ACC112 (cell line): ENCODE results near the gene MYRF.

Source experiments
- H2AFZ ChIP-seq: fragments of 200-600 bp; sonication (generic); one replicate; pipeline ENCODE4 v1.6.0; 2017; ENCODE audit warnings: antibody characterized with exemption, low read length; ENCODE audit not compliant: unreplicated experiment
- H3K27ac ChIP-seq: fragments of 200-600 bp; sonication (generic); 2 replicates; pipeline ENCODE4 v1.5.1; 2014; ENCODE audit warnings: low read depth, mild to moderate bottlenecking, antibody characterized with exemption, low read length, moderate library complexity
- H3K27me3 ChIP-seq: fragments of 200-600 bp; sonication (generic); 2 replicates; pipeline ENCODE4 v1.6.1; 2014; ENCODE audit warnings: mild to moderate bottlenecking, antibody characterized with exemption, low read length, moderate library complexity, mixed read lengths; ENCODE audit not compliant: insufficient read depth
- H3K36me3 ChIP-seq: fragments of 200-600 bp; sonication (generic); 2 replicates; pipeline ENCODE4 v1.6.1; 2016; ENCODE audit warnings: mild to moderate bottlenecking, antibody characterized with exemption, low read length, moderate library complexity, mixed read lengths; ENCODE audit not compliant: insufficient read depth
- H3K4me1 ChIP-seq: fragments of 200-600 bp; sonication (generic); one replicate; pipeline ENCODE4 v1.6.1; 2016; ENCODE audit warnings: low read length, mixed read lengths; ENCODE audit not compliant: insufficient read depth, unreplicated experiment, control insufficient read depth
- H3K4me3 ChIP-seq: fragments of 200-600 bp; sonication (generic); 2 replicates; pipeline ENCODE4 v1.5.1; 2014; ENCODE audit warnings: mild to moderate bottlenecking, low read depth, low read length
- H3K79me2 ChIP-seq: fragments of 200-600 bp; sonication (generic); one replicate; pipeline ENCODE4 v1.6.0; 2016; ENCODE audit warnings: low read length; ENCODE audit not compliant: control insufficient read depth, unreplicated experiment, insufficient read depth

MYRF gene

DNA sequence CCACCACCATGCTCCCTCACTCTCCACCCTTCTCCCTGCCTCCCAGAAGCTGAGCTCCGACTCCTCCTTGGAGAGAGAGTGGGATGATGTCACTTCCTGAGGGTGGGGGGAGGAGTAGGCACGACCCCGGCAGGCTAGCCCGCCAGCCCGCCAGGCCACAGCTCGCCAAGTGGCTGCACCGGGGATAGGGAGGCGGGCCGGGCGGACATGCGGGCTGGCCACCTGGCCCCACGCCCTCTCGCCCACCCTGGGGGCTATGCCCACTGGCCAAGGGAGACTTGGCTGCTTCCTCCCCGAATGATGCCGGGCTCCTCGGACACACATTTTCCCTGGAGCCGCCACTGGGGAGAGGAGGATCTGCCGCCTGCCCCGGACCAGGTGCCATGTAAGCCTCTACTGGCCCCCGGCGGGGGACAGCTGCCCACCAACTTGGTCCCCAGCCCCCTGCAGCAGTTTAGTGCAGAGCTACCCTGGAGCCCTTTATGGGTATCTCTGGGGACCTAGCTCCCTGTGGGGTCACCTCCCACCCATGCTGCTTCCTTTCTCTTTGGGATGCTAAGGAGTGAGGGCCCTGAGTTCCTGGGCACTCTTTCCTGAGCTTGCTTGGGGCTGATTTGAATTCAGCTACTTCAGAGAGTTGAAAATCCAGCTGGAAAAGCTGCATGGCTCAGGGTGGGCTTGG is 33.7 kb upstream of the MYRF start:
- no peaks in the 10 kb centered on the region for H3K36me3 ChIP-seq
- no peaks in the 10 kb centered on the region for H3K79me2 ChIP-seq
- H3K27me3 ChIP-seq: no peaks in the 10 kb centered on the region
- H3K4me1 ChIP-seq: peaks cover 17% of the 10 kb centered on the region
- H2AFZ ChIP-seq: peak overlapping the region; percentile 75
- no peak overlapping the region for H3K27ac ChIP-seq
- H3K4me3 ChIP-seq: peak overlapping the region; percentile 75

DNA sequence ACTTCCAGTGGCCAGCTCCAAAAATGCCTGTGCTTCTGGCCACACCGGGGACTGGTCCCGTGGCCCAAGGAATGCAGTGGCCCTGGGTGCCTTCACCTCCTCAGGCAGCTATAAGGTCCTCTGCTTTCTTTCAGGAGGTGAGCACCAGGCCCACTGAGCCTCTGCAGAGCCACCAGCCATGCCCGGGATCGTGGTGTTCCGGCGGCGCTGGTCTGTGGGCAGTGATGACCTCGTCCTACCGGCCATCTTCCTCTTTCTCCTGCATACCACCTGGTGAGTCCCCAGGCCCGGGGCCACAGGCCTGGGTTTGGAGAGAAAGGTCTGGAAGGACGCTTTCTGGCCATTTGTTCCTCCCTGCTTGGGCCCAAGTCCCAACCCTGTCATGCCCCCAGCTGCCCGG is 32.5 kb upstream of the MYRF start:
- Histone ChIP-seq H3K79me2 (no peaks in the 10 kb centered on the region), H3K27ac (no peak overlapping the region), H3K27me3 (no peaks in the 10 kb centered on the region), H2AFZ (no peak overlapping the region), H3K4me1 (peaks cover 17% of the 10 kb centered on the region), H3K36me3 (no peaks in the 10 kb centered on the region), H3K4me3 (no peak overlapping the region)

DNA sequence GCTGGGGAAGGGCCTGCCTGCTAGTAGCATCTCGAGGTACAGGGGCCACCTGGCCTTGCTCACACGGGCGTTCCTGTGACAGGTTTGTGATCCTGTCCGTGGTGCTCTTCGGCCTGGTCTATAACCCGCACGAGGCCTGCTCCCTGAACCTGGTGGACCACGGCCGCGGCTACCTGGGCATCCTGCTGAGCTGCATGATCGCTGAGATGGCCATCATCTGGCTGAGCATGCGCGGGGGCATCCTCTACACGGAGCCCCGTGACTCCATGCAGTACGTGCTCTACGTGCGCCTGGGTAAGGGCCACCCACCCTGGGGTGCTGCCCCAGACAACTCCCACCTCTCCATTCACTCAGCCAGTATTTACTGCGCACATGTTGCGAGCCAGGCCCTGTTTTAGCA is 31.8 kb upstream of the MYRF start:
- H2AFZ ChIP-seq: no peak overlapping the region
- H3K4me1 ChIP-seq: peaks cover 18% of the 10 kb centered on the region
- H3K27me3 ChIP-seq: no peaks in the 10 kb centered on the region
- no peak overlapping the region for H3K27ac ChIP-seq
- no peak overlapping the region for H3K4me3 ChIP-seq
- no peaks in the 10 kb centered on the region for H3K36me3 ChIP-seq
- no peaks in the 10 kb centered on the region for H3K79me2 ChIP-seq

DNA sequence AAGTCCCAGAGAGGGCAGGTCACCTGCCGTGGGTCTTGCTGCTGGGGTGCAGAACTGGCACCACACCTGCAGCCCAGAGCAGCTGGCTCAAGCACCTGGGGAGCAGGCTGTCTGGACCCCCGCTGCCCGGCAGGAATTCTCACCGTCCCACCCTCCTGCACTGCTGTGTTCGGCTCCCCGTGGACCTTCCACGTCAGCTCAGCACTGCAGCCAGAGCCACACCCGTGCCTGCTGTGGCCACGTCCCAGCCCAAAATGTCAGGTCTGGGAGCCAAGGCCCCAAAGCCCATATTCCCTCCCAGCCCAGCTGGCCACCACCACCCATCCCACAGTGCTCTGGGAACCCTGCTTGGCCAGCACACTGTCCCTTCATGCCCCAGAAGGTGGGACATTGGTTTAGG is 28.0 kb upstream of the MYRF start:
- Histone ChIP-seq H3K27me3 (no peaks in the 10 kb centered on the region), H3K79me2 (no peaks in the 10 kb centered on the region), H3K4me1 (peaks cover 18% of the 10 kb centered on the region), H3K36me3 (no peaks in the 10 kb centered on the region), H2AFZ (no peak overlapping the region), H3K4me3 (no peak overlapping the region), H3K27ac (no peak overlapping the region)

DNA sequence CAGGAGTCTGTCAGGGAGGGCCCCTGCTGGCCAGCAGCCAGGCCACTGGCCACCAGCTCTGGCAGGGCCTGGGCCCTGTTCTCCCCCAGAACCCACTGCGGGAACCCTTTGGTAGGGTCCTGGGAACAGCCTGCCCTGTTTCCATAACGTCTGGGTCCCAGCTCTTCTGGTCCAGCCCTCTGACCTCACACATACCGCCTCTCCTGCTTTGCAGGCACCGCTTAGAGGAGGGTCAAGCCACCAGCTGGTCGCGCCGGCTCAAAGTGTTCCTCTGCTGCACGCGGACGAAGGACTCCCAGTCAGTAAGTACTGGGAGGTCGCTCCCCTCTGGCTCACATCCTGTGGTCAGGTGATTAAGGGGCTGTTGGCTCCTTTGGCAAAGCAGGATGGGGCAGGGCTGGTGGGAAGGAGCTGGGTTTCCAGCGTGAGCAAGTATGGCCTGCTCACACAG is 26.6 kb upstream of the MYRF start:
- H3K36me3 ChIP-seq: no peaks in the 10 kb centered on the region
- H3K27me3 ChIP-seq: no peaks in the 10 kb centered on the region

DNA sequence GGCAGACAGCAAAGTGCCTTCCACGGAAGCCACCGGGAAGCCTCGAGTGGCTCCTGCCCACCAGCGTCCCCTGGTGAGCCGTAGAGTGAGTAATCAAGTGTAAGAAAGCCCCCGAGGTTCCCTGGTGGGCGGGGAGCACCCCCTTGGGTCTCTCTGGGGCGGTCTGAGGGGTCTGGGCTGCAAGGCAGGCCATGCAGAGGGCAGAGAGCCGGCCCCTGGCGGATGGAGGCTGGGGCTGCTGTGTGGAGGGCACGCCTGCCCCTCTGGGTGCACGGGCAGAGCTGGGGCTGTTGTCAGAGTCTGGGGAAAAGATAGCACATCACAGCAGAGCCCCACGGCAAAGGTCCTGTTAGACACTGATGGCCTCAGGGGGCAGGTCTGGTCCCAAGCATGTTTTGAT is 25.7 kb upstream of the MYRF start:
- Histone ChIP-seq H3K27ac (no peak overlapping the region), H3K36me3 (no peaks in the 10 kb centered on the region), H3K27me3 (no peaks in the 10 kb centered on the region), H2AFZ (no peak overlapping the region), H3K4me1 (peaks cover 17% of the 10 kb centered on the region), H3K4me3 (no peak overlapping the region), H3K79me2 (no peaks in the 10 kb centered on the region)

More for the DNA sequence above, 26.6 kb upstream of the MYRF start:
- no peak overlapping the region for H2AFZ ChIP-seq
- peaks cover 17% of the 10 kb centered on the region for H3K4me1 ChIP-seq
- no peak overlapping the region for H3K4me3 ChIP-seq
- H3K79me2 ChIP-seq: no peaks in the 10 kb centered on the region
- no peak overlapping the region for H3K27ac ChIP-seq

DNA sequence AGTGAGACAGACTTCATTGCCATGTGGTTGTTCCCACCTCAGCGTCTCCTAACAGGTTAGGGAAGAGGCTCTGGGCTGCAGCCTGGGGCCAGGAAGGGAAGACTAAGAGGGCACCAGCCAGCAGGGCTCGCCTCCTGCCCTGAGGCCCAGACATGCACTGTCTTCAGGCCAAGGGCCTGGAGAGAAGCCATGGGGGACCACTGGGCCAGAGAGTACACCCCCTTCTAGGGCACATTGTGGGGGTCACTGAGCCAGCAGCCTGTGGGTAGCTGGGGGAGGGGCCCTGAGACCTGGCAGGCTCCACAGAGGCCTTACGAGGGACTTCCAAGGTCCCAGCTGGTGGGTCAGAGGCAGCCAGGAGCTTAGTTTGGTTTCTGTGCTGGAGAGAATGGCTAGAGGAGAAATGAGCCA is 25.0 kb upstream of the MYRF start:
- H3K36me3 ChIP-seq: no peaks in the 10 kb centered on the region
- H3K27ac ChIP-seq: no peak overlapping the region
- H2AFZ ChIP-seq: no peak overlapping the region
- H3K4me1 ChIP-seq: peaks cover 19% of the 10 kb centered on the region
- H3K79me2 ChIP-seq: no peaks in the 10 kb centered on the region
- H3K27me3 ChIP-seq: no peaks in the 10 kb centered on the region
- no peak overlapping the region for H3K4me3 ChIP-seq

DNA sequence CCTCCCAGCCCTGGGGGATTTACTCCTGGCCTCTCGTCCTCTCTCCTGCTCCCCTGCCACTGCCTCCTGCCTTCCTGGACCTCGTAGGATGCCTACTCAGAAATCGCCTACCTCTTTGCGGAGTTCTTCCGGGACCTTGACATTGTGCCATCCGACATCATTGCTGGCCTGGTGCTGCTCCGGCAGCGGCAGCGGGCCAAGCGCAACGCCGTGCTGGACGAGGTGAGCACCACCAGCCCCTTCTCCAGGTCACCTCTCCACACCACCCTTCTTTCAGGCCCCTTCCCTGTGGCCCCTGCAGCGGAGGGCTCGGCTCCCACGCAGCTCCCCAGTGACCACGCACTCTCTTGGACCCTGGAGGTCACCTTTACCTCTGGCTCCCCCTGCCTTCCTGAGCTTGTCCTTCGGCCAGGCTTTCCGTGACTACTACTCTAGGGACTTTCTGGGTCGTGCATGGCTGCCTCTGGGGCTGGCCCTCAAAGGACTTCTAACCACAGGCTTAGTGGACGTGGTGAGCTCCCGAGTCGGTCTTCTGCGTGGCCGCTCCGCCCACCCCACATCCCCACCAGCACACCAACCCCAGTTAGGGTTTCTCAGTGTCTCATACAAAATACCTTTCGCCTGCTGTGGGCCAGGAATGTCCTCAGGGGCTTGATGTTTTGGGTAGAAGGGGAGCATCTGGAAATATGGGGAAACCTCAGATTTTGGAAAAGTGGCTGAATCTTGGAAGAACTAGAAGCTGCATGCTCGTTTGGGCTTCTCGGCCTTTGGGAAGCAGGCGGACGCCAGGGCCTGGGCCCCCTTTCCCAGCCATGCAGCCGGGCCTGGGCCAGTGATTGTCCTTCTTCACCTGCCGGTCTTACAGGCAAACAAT is 24.1 kb upstream of the MYRF start:
- Histone ChIP-seq H3K27ac (no peak overlapping the region), H3K36me3 (no peaks in the 10 kb centered on the region), H3K79me2 (no peaks in the 10 kb centered on the region), H2AFZ (no peak overlapping the region), H3K27me3 (no peaks in the 10 kb centered on the region), H3K4me1 (peaks cover 28% of the 10 kb centered on the region), H3K4me3 (no peak overlapping the region)

DNA sequence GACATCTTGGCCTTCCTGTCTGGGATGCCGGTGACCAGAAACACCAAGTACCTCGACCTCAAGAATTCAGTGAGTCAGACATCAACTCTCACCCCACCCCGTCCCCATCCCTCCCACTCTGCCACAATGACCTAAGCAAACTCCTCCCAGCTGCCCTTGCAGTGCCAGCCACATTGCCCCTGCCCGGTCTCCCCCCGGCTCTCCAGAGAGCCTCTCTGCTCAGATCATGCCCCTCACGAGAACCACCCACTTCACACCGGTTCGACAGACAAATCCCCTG is 23.6 kb upstream of the MYRF start:
- Histone ChIP-seq H2AFZ (no peak overlapping the region), H3K36me3 (no peaks in the 10 kb centered on the region), H3K27me3 (no peaks in the 10 kb centered on the region)

DNA sequence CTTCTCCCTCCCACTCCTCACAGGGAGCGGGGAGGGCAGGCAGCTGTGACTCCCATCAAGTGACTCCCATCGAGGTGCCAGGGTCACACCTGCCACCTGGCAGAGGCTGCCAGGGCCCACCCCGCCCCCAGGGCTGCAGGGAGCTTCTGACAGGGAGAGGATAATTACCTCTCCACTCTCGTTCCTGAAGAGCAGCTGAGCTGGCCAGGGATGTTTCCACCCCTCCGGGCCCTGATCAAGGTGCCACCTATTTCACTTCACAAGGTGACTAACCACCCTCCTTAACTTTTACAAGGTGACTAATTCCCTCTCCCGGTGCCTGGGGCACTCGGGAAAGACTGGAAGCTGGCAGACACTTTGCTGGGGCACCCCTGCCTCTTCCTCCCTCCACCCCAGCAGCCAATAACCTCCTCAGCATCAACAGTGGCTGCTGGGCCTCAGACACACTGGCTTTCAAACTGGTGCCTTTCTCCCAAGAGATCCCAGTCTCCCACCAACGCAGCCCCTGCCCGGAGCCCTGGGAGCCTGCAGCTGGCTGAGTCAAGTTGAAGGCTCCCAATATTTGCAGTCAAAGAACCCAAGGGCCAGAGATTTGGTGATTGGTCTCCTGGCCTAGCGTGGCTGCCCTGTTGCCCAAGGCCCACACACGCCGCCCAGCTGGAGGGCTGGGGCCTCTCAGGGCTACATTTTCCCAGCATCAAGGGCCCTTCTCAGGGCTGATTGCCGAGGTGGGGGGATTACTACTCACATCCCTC is 22.0 kb upstream of the MYRF start:
- no peak overlapping the region for H2AFZ ChIP-seq
- H3K79me2 ChIP-seq: no peaks in the 10 kb centered on the region
- H3K4me3 ChIP-seq: no peak overlapping the region
- no peaks in the 10 kb centered on the region for H3K36me3 ChIP-seq
- no peaks in the 10 kb centered on the region for H3K27me3 ChIP-seq
- no peak overlapping the region for H3K27ac ChIP-seq
- peaks cover 28% of the 10 kb centered on the region for H3K4me1 ChIP-seq

More for the DNA sequence above, 23.6 kb upstream of the MYRF start:
- Histone ChIP-seq H3K4me3 (no peak overlapping the region), H3K79me2 (no peaks in the 10 kb centered on the region), H3K27ac (no peak overlapping the region), H3K4me1 (peaks cover 28% of the 10 kb centered on the region)
